ENCODE results near the gene OR5L1. TPM values are rescaled to one million over a fixed set of nuclear protein-coding genes. Genes with fewer than 3 reads are reported as not detected.

Gene OR5L1
- total RNA-seq, 1 experiment from 2014 or later = not detected

DNA sequence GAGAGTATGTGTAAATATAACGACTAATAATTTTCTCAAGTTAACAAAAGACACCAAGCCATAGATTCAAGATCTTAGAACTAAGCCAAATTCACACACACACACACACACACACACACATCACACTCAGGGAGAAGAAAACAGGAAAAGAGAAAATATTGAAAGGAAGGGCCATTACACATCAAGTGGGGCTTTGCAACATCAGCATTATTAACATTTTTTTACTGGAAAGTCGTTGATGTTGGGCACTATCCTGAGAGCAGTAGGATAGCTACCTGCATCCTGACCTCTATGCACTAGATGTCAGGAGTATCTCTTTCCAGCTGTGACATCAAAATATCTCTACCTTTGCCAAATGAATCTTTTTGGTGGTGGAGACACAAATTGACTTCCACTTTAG, 36.3 kb downstream of the OR5L1 start:
- Histone ChIP-seq H3K9me3 (ENCODE audit: control insufficient read depth in 1 of 2, insufficient read depth in 1 of 2, low read depth in 1 of 2, low read length in 2 of 2) (peaks cover 0 to 13% of the 10 kb centered on the region in 2 experiments; a peak in 3 of 4 replicates), H3K4me1 (ENCODE audit: control insufficient read depth in 1 of 2, insufficient read depth in 2 of 2, low read length in 2 of 2) (no peaks in the 10 kb centered on the region), H3K27ac (ENCODE audit: low read depth, low read length) (no peak overlapping the region), H3K27me3 (ENCODE audit: insufficient read depth, low read length) (no peaks in the 10 kb centered on the region), H3K4me2 (ENCODE audit: low read length) (no peak overlapping the region), H4K20me1 (ENCODE audit: insufficient read depth) (no peaks in the 10 kb centered on the region), H3K9ac (ENCODE audit: low read length) (no peak overlapping the region), H3K36me3 (ENCODE audit: control insufficient read depth in 1 of 2, insufficient read depth in 2 of 2, low read length in 2 of 2) (no peaks in the 10 kb centered on the region), H3K79me2 (ENCODE audit: insufficient read depth, low read length) (no peaks in the 10 kb centered on the region), H3K9me2 (ENCODE audit: insufficient read depth) (no peaks in the 10 kb centered on the region), H2AFZ (ENCODE audit: low read depth, low read length, poor library complexity, severe bottlenecking) (no peak overlapping the region), H3K4me3 (replicated peaks in 1 of 2; ENCODE audit: low read depth in 1 of 2, low read length in 2 of 2) (no peak overlapping the region)
- intact Hi-C loops (cut with micrococcal nuclease) = no loop called here
- TF ChIP-seq ZFX (IDR thresholded peaks at IDR 0.05) (no peak), MAX (IDR thresholded peaks at IDR 0.05) (no peak), ELF1 (IDR thresholded peaks at IDR 0.05; ENCODE audit: borderline replicate concordance, low read depth) (no peak), TCF7L2 (IDR thresholded peaks at IDR 0.05; ENCODE audit: borderline replicate concordance, extremely low read depth, insufficient read depth, insufficient read length) (no peak), EGR1 (IDR thresholded peaks at IDR 0.05; ENCODE audit: low read depth) (no peak), EZH2phosphoT487 (IDR thresholded peaks at IDR 0.05; ENCODE audit: borderline replicate concordance) (no peak), ZNF274 (IDR thresholded peaks at IDR 0.05; ENCODE audit: low read depth, low read length) (no peak), YY1 (IDR thresholded peaks at IDR 0.05; ENCODE audit: extremely low read depth, insufficient replicate concordance, low read depth, low read length) (no peak), FOSL1 (IDR thresholded peaks at IDR 0.05; ENCODE audit: low read depth) (no peak), SRF (IDR thresholded peaks at IDR 0.05; ENCODE audit: low read depth) (no peak), JUND (IDR thresholded peaks at IDR 0.05) (no peak), ZBTB33 (IDR thresholded peaks at IDR 0.05; ENCODE audit: extremely low read depth, insufficient replicate concordance, low read length) (no peak), EZH2 (IDR thresholded peaks at IDR 0.05) (no peak)
- TF ChIP-seq, protein P1, sequence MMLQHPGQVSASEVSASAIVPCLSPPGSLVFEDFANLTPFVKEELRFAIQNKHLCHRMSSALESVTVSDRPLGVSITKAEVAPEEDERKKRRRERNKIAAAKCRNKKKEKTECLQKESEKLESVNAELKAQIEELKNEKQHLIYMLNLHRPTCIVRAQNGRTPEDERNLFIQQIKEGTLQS (IDR thresholded peaks at IDR 0.05) = no peak
- TF ChIP-seq, protein P2, sequence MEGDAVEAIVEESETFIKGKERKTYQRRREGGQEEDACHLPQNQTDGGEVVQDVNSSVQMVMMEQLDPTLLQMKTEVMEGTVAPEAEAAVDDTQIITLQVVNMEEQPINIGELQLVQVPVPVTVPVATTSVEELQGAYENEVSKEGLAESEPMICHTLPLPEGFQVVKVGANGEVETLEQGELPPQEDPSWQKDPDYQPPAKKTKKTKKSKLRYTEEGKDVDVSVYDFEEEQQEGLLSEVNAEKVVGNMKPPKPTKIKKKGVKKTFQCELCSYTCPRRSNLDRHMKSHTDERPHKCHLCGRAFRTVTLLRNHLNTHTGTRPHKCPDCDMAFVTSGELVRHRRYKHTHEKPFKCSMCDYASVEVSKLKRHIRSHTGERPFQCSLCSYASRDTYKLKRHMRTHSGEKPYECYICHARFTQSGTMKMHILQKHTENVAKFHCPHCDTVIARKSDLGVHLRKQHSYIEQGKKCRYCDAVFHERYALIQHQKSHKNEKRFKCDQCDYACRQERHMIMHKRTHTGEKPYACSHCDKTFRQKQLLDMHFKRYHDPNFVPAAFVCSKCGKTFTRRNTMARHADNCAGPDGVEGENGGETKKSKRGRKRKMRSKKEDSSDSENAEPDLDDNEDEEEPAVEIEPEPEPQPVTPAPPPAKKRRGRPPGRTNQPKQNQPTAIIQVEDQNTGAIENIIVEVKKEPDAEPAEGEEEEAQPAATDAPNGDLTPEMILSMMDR (IDR thresholded peaks at IDR 0.05 in 2 of 3, conservative IDR thresholded peaks at IDR 0.05 in 1 of 3; ENCODE audit: borderline replicate concordance in 1 of 3, insufficient read depth in 1 of 3, low read depth in 2 of 3, low read length in 2 of 3) = no peak
- RAD21 ChIA-PET (ENCODE audit: low non-redundant PET in 1 of 2, low total read pairs in 2 of 2, uncharacterized antibody in 2 of 2, unreplicated experiment in 2 of 2) = no interaction called here
- CTCF ChIA-PET = no interaction called here
- ATAC-seq (no peak), DNase-seq (ENCODE audit: low read depth, low spot score) (no peak)
- POLR2A ChIA-PET = no interaction called here
- no TSS peak for BruUV-seq (replicated peaks)
